BE2C (cell line): ENCODE measurements around the gene POLG2.
"Not testable (repeated sequence)": the region's sequence is repeated elsewhere in the genome, so short reads cannot be mapped to it uniquely, and the experiment has no call there.

Experiments used
- DNase-seq: peaks from one replicate; pipeline ENCODE4 v3.0.0-alpha.2; 2020
- H3K27me3 ChIP-seq: fragments of 250-450 bp; sonication (Bioruptor Pico); 2 replicates; pipeline ENCODE4 v1.5.1; 2020; ENCODE audit warnings: mild to moderate bottlenecking
- H3K36me3 ChIP-seq: fragments of 250-450 bp; sonication (Bioruptor Pico); 2 replicates; pipeline ENCODE4 v1.5.1; 2020; ENCODE audit warnings: mild to moderate bottlenecking
- H3K4me1 ChIP-seq: fragments of 250-450 bp; sonication (Bioruptor Pico); 2 replicates; pipeline ENCODE4 v1.5.1; 2020
- H3K4me3 ChIP-seq: 2 replicates; pipeline ENCODE4 v1.5.1; 2011; ENCODE audit warnings: low read depth, low read length
- H3K9me3 ChIP-seq: fragments of 250-450 bp; sonication (Bioruptor Pico); 2 replicates; pipeline ENCODE4 v1.5.1; 2020
- CTCF ChIP-seq: IDR thresholded peaks from 2 replicates; pipeline ENCODE4 v1.5.1; 2012; ENCODE audit warnings: mild to moderate bottlenecking, low read depth, low read length

The POLG2 gene

GRCh38 chr17:64496348-64496785, 487 bp downstream of the POLG2 start:
- H3K4me1 ChIP-seq: no peaks in the 10 kb centered on the region; the same call in 1 of the 2 replicates
- H3K4me3 ChIP-seq: peak overlapping the region; percentile 77
- no peaks in the 10 kb centered on the region for H3K9me3 ChIP-seq
- DNase-seq: no peak
- no peak for TF ChIP-seq CTCF
- peaks cover 47% of the 10 kb centered on the region for H3K36me3 ChIP-seq
- no peaks in the 10 kb centered on the region; the same call in 1 of the 2 replicates for H3K27me3 ChIP-seq

GRCh38 chr17:64495300-64495699, 1.6 kb downstream of the POLG2 start:
- peak overlapping the region; percentile 77 for H3K4me3 ChIP-seq
- not testable (repeated sequence) for H3K9me3 ChIP-seq, H3K4me1 ChIP-seq

GRCh38 chr17:64494121-64494520, 2.7 kb downstream of the POLG2 start:
- no peaks in the 10 kb centered on the region; the same call in 1 of the 2 replicates for H3K4me1 ChIP-seq
- peaks cover 47% of the 10 kb centered on the region for H3K36me3 ChIP-seq
- no peaks in the 10 kb centered on the region; the same call in 1 of the 2 replicates for H3K27me3 ChIP-seq
- TF ChIP-seq CTCF: no peak
- H3K9me3 ChIP-seq: no peaks in the 10 kb centered on the region
- no peak overlapping the region for H3K4me3 ChIP-seq
- no peak for DNase-seq

More at GRCh38 chr17:64495300-64495699, 1.6 kb downstream of the POLG2 start:
- DNase-seq, H3K27me3 ChIP-seq: not testable (repeated sequence)
- peaks cover 47% of the 10 kb centered on the region for H3K36me3 ChIP-seq

GRCh38 chr17:64492481-64493109, 4.3 kb downstream of the POLG2 start:
- Histone ChIP-seq H3K9me3 (no peaks in the 10 kb centered on the region), H3K4me1 (no peaks in the 10 kb centered on the region), H3K36me3 (peaks cover 40% of the 10 kb centered on the region), H3K4me3 (no peak overlapping the region), H3K27me3 (no peaks in the 10 kb centered on the region)
- peak; percentile 52 for TF ChIP-seq CTCF
- no peak for DNase-seq

GRCh38 chr17:64491994-64492393, 4.9 kb downstream of the POLG2 start:
- Histone ChIP-seq H3K4me3 (no peak overlapping the region), H3K36me3 (peaks cover 43% of the 10 kb centered on the region), H3K27me3 (no peaks in the 10 kb centered on the region), H3K4me1 (no peaks in the 10 kb centered on the region), H3K9me3 (no peaks in the 10 kb centered on the region)
- DNase-seq: no peak
- no peak for TF ChIP-seq CTCF

GRCh38 chr17:64491034-64491860, 5.6 kb downstream of the POLG2 start:
- H3K9me3 ChIP-seq: no peaks in the 10 kb centered on the region
- no peak overlapping the region for H3K4me3 ChIP-seq
- H3K36me3 ChIP-seq: peaks cover 43% of the 10 kb centered on the region
- no peaks in the 10 kb centered on the region for H3K4me1 ChIP-seq
- H3K27me3 ChIP-seq: no peaks in the 10 kb centered on the region
- DNase-seq: peak; percentile 55
- peak; percentile 79 for TF ChIP-seq CTCF
